NK-92 (cell line): Measurements from ENCODE around the gene DAAM2.

Source experiments
- DNase-seq: peaks from one replicate; lab custom pipeline; 2025; ENCODE audit not compliant: unreplicated experiment; lab: John Stamatoyannopoulos, UW

Gene DAAM2

GRCh38 chr6:39816747-39817146 is 24.6 kb downstream of the DAAM2 start:
- DNase-seq, result no peak

GRCh38 chr6:39818695-39819094 is 26.5 kb downstream of the DAAM2 start:
- DNase-seq, result no peak

GRCh38 chr6:39819228-39819627 is 27.1 kb downstream of the DAAM2 start:
- no peak for DNase-seq

- no peak for DNase-seq
These were observed 27.5 kb downstream of the DAAM2 start for GRCh38 chr6:39819676-39820075.

GRCh38 chr6:39820553-39820952 is 28.4 kb downstream of the DAAM2 start:
- no peak for DNase-seq

GRCh38 chr6:39821046-39821740 is 29.0 kb downstream of the DAAM2 start:
- DNase-seq, result no peak

GRCh38 chr6:39821742-39822532 is 29.8 kb downstream of the DAAM2 start:
- no peak for DNase-seq

- no peak for DNase-seq
These were observed 31.0 kb downstream of the DAAM2 start for GRCh38 chr6:39822846-39823815.

- DNase-seq, result no peak
These were observed 32.1 kb downstream of the DAAM2 start for GRCh38 chr6:39824030-39824926.

GRCh38 chr6:39829331-39829730 is 37.2 kb downstream of the DAAM2 start:
- no peak for DNase-seq

GRCh38 chr6:39830444-39830843 is 38.3 kb downstream of the DAAM2 start:
- DNase-seq, result no peak

- DNase-seq, result no peak
These were observed 39.5 kb downstream of the DAAM2 start for GRCh38 chr6:39831701-39832100.

- DNase-seq, result no peak
These were observed 42.1 kb downstream of the DAAM2 start for GRCh38 chr6:39834278-39834677.

- no peak for DNase-seq
These were observed 42.7 kb downstream of the DAAM2 start for GRCh38 chr6:39834866-39835265.

- no peak for DNase-seq
These were observed 43.7 kb downstream of the DAAM2 start for GRCh38 chr6:39835821-39836295.

- no peak for DNase-seq
These were observed 44.4 kb downstream of the DAAM2 start for GRCh38 chr6:39836606-39837005.

GRCh38 chr6:39839445-39839844 is 47.3 kb downstream of the DAAM2 start:
- no peak for DNase-seq

GRCh38 chr6:39840781-39841180 is 48.6 kb downstream of the DAAM2 start:
- DNase-seq, result no peak

- no peak for DNase-seq
These were observed 49.1 kb downstream of the DAAM2 start for GRCh38 chr6:39841291-39841690.

GRCh38 chr6:39841923-39842322 is 49.7 kb downstream of the DAAM2 start:
- DNase-seq, result no peak
